ENCODE measurements around the gene SRSF4. TPM values are rescaled to one million over a fixed set of nuclear protein-coding genes. Genes with fewer than 3 reads are reported as not detected.
A peak's percentile ranks its signal among the peaks of the same experiment; 100 is the strongest.

Gene SRSF4
- total and polyA plus RNA-seq, 2 donors (not counting 1 experiment from before 2014, with no cell fraction given) = 48.4 to 93.5 TPM

DNA sequence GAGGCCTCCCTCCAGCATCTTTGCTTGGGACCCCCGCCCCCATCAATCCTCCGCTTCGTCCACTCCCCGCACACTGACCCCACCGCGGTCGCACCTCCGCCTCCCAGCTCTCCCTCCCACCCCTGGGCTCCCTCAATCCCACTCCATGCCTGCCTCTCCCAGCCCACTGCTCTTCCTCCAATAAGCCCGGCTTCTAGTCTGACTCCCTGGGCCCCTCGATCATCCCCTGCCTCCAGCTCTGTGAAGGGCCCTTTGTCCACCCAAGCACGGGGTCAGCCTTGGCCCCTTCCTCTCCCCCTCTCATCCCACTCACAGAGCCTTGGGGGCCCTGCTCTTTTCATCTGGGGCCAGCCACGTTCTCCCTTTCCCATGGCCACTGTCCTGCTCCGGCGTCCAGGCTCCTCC, 56.5 kb downstream of the SRSF4 start:
- Histone ChIP-seq H3K36me3 (replicated peaks in 1 of 2; ENCODE audit: control extremely low read depth in 1 of 2, control insufficient read depth in 1 of 2, extremely low read depth in 1 of 2, insufficient read depth in 2 of 2, low read length in 1 of 2) (no peaks in the 10 kb centered on the region), H3K27me3 (replicated peaks in 1 of 4; ENCODE audit: control extremely low read depth in 1 of 4, control insufficient read depth in 3 of 4, insufficient read depth in 4 of 4, low read length in 3 of 4) (peaks cover 0 to 52% (median 17%) of the 10 kb centered on the region in 4 experiments), H2AFZ (ENCODE audit: insufficient read depth, low read depth, low read length, poor library complexity, severe bottlenecking) (peak overlapping the region; percentile 74), H3K79me2 (ENCODE audit: control insufficient read depth, insufficient read depth, low read length) (no peaks in the 10 kb centered on the region), H3K9me3 (ENCODE audit: control extremely low read depth in 1 of 3, control insufficient read depth in 2 of 3, insufficient read depth in 1 of 3, low read length in 2 of 3) (peaks cover 0 to 15% (median 0%) of the 10 kb centered on the region in 3 donors), H3K9ac (ENCODE audit: low read length) (peak overlapping the region; percentile 72), H3K27ac (ENCODE audit: low read length in 2 of 2) (no peak overlapping the region), H4K20me1 (ENCODE audit: control insufficient read depth, insufficient read depth, low read length, poor library complexity, severe bottlenecking) (peaks cover 29% of the 10 kb centered on the region), H3K4me1 (ENCODE audit: control insufficient read depth in 2 of 2, insufficient read depth in 2 of 2, low read length in 2 of 2) (peaks cover 31 to 32% of the 10 kb centered on the region in 2 donors), H3K4me3 (ENCODE audit: control extremely low read depth in 1 of 5, extremely low read depth in 1 of 5, insufficient read depth in 1 of 5, low read depth in 2 of 5, low read length in 4 of 5) (peak overlapping the region in 1 of 5 experiments; percentile 66), H3K4me2 (replicated peaks; ENCODE audit: low read depth, low read length, poor library complexity, severe bottlenecking) (peak overlapping the region; percentile 100)
- TF ChIP-seq EZH2 (IDR thresholded peaks at IDR 0.05; ENCODE audit: borderline replicate concordance, insufficient read depth, low read depth, low read length, poor library complexity, severe bottlenecking) = no peak
- TF ChIP-seq, protein P1, sequence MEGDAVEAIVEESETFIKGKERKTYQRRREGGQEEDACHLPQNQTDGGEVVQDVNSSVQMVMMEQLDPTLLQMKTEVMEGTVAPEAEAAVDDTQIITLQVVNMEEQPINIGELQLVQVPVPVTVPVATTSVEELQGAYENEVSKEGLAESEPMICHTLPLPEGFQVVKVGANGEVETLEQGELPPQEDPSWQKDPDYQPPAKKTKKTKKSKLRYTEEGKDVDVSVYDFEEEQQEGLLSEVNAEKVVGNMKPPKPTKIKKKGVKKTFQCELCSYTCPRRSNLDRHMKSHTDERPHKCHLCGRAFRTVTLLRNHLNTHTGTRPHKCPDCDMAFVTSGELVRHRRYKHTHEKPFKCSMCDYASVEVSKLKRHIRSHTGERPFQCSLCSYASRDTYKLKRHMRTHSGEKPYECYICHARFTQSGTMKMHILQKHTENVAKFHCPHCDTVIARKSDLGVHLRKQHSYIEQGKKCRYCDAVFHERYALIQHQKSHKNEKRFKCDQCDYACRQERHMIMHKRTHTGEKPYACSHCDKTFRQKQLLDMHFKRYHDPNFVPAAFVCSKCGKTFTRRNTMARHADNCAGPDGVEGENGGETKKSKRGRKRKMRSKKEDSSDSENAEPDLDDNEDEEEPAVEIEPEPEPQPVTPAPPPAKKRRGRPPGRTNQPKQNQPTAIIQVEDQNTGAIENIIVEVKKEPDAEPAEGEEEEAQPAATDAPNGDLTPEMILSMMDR (IDR thresholded peaks at IDR 0.05) = no peak
- POLR2A ChIA-PET = no interaction called here
- CTCF ChIA-PET = no interaction called here
- peak overlapping the region; percentile 85 for H3K4me3 Mint-ChIP-seq
- H3K27me3 Mint-ChIP-seq = peaks cover 13% of the 10 kb centered on the region
- no peaks in the 10 kb centered on the region for H3K9me3 Mint-ChIP-seq (ENCODE audit: insufficient read depth)
- ATAC-seq (ENCODE audit: low read depth) (no peak), DNase-seq (no peak)
- peaks cover 18% of the 10 kb centered on the region for H3K4me1 Mint-ChIP-seq
- H3K27ac Mint-ChIP-seq = peak overlapping the region; percentile 47
- intact Hi-C loops (cut with micrococcal nuclease) = no loop called here
- 87% methylated on average over 11 of the region's 14 CpGs for WGBS (ENCODE audit: insufficient coverage)
